Measurements from ENCODE around the gene PHF20. TPM values are rescaled to one million over a fixed set of nuclear protein-coding genes. Genes with fewer than 3 reads are reported as not detected.

Gene PHF20
- total and polyA plus RNA-seq, 2 of the 13 experiments (the other 11 are each of a cell fraction or from before 2014, with no cell fraction given) = 22.8 to 34.1 TPM

DNA sequence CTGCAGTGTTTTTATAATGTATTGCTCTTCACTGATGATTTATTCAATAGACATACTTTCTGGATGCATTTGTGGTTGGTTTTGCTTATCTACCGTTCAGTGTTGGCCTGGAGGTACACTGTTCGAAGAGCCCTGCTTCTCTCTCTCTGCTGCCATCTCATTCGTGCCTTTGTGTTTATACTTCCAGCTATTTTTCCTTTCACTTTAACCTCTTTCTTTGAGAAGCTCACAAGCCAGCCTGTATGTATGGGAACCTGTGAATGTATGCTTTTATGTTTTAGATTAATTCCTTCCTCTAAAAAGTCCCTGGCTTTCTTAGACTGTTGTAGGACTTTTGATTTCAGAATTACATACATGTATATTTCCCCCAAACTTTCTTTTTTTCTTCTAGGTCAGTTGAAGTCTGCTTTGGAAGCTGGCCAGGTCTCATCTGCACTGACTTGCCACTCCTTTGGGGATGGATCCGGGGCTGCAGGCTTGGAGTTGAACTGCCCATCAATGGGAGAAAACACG is 99.5 kb downstream of the PHF20 start (continued):
- TF ChIP-seq IRX3 (CRISPR knock-in tag; IDR thresholded peaks at IDR 0.05; ENCODE audit: borderline replicate concordance, low read depth) = no peak

GRCh38 chr20:35876033-35876320 is 104.2 kb downstream of the PHF20 start:
- ChIA-PET CTCF (ENCODE audit: low intra/inter-chr PET ratio, low total read pairs) (no interaction called here), POLR2A (interaction anchor here (1.2 kb wide), 1 partner anchor 134 kb away, joined by 3 read pairs; the partner anchor contains the start of gene RBM39)
- Histone ChIP-seq H3K4me2 (ENCODE audit: low read depth, low read length) (no peak overlapping the region), H3K36me3 (replicated peaks in 1 of 2; ENCODE audit: control insufficient read depth in 1 of 2, insufficient read depth in 2 of 2, low read length in 2 of 2) (peaks cover 3 to 16% of the 10 kb centered on the region in 2 experiments; a peak in 2 of 5 replicates), H3K79me2 (ENCODE audit: insufficient read depth, low read length) (no peaks in the 10 kb centered on the region), H2AFZ (ENCODE audit: low read length) (no peak overlapping the region), H3K9ac (ENCODE audit: insufficient read depth, low read depth, low read length) (no peak overlapping the region), H4K20me1 (ENCODE audit: insufficient read depth, low read length) (no peaks in the 10 kb centered on the region), H3K9me3 (ENCODE audit: low read length) (no peaks in the 10 kb centered on the region), H3K4me3 (replicated peaks in 1 of 3; ENCODE audit: insufficient read depth in 1 of 3, low read depth in 2 of 3, low read length in 3 of 3) (no peak overlapping the region), H3K4me1 (ENCODE audit: insufficient read depth, low read length) (no peaks in the 10 kb centered on the region), H3K27ac (ENCODE audit: extremely low read length, insufficient read depth, low read length) (no peak overlapping the region), H3K27me3 (ENCODE audit: control insufficient read depth in 1 of 2, insufficient read depth in 2 of 2, low read length in 2 of 2) (no peaks in the 10 kb centered on the region)
- in situ Hi-C loops (cut with HindIII; ENCODE audit: extremely low pct_ligation_motif_present, low pct_unique_long_range_greater_than_20kb) = no loop called here
- no peak for FAIRE-seq
- no TSS peak for BruUV-seq (replicated peaks)
- DNase-seq (ENCODE audit: low spot score) = no peak
- 91% methylated on average over 3 of the region's 3 CpGs for WGBS (ENCODE audit: low lambda C conversion rate)
- no peak for ATAC-seq
- intact Hi-C loops (cut with micrococcal nuclease; ENCODE audit: unreplicated experiment) = no loop called here
- no peak for TF ChIP-seq NR3C1 (CRISPR knock-in tag; IDR thresholded peaks at IDR 0.05)
- no peak for TF ChIP-seq EZH2 (conservative IDR thresholded peaks at IDR 0.05; ENCODE audit: low read depth, low read length)
- no peak for TF ChIP-seq STAT5B (CRISPR knock-in tag; IDR thresholded peaks at IDR 0.05)
- no peak for TF ChIP-seq NR2C2 (CRISPR knock-in tag; IDR thresholded peaks at IDR 0.05; ENCODE audit: borderline replicate concordance)
- TF ChIP-seq HNRNPK (IDR thresholded peaks at IDR 0.05; ENCODE audit: low read depth, low read length, poor library complexity, severe bottlenecking) = no peak
- TF ChIP-seq ZNF121 (CRISPR knock-in tag; IDR thresholded peaks at IDR 0.05) = no peak
- TF ChIP-seq ZNF12 (CRISPR knock-in tag; IDR thresholded peaks at IDR 0.05) = no peak
- no peak for TF ChIP-seq FOXA3 (CRISPR knock-in tag; IDR thresholded peaks at IDR 0.05)
- no peak for TF ChIP-seq ZFP62 (CRISPR knock-in tag; IDR thresholded peaks at IDR 0.05)
- no peak for TF ChIP-seq KMT2A (CRISPR knock-in tag; IDR thresholded peaks at IDR 0.05)
- no peak for TF ChIP-seq E2F1 (CRISPR knock-in tag; IDR thresholded peaks at IDR 0.05)
- TF ChIP-seq CSRNP2 (CRISPR knock-in tag; conservative IDR thresholded peaks at IDR 0.05; ENCODE audit: low read depth) = no peak
- TF ChIP-seq SSRP1 (CRISPR knock-in tag; IDR thresholded peaks at IDR 0.05) = no peak
- TF ChIP-seq ZNF788 (CRISPR knock-in tag; IDR thresholded peaks at IDR 0.05; ENCODE audit: borderline replicate concordance) = no peak
- no peak for TF ChIP-seq NFKB2 (CRISPR knock-in tag; IDR thresholded peaks at IDR 0.05; ENCODE audit: borderline replicate concordance)
- no peak for TF ChIP-seq ZNF142 (CRISPR knock-in tag; IDR thresholded peaks at IDR 0.05)
